GM19397 (cell line): Measurements from ENCODE around the gene F13A1.

Experiments used
- ATAC-seq: cut with Tn5 transposase; IDR thresholded peaks from one replicate; pipeline ENCODE4 v1.9.1; 2021; ENCODE audit warnings: mild to moderate bottlenecking, moderate library complexity; ENCODE audit not compliant: unreplicated experiment

Gene F13A1

GRCh38 chr6:6199678-6200077 is 120.8 kb downstream of the F13A1 start:
- ATAC-seq: no peak

GRCh38 chr6:6196762-6197161 is 123.7 kb downstream of the F13A1 start:
- no peak for ATAC-seq

GRCh38 chr6:6195080-6195479 is 125.4 kb downstream of the F13A1 start:
- no peak for ATAC-seq

- ATAC-seq: no peak
Observed at GRCh38 chr6:6193221-6193745, 127.2 kb downstream of the F13A1 start.

GRCh38 chr6:6191909-6192308 is 128.6 kb downstream of the F13A1 start:
- no peak for ATAC-seq

GRCh38 chr6:6191476-6191875 is 129.0 kb downstream of the F13A1 start:
- no peak for ATAC-seq

- no peak for ATAC-seq
Observed at GRCh38 chr6:6180684-6181083, 139.8 kb downstream of the F13A1 start.

- no peak for ATAC-seq
Observed at GRCh38 chr6:6179858-6180623, 140.4 kb downstream of the F13A1 start.

GRCh38 chr6:6178795-6179194 is 141.7 kb downstream of the F13A1 start:
- ATAC-seq: no peak

GRCh38 chr6:6177754-6178153 is 142.7 kb downstream of the F13A1 start:
- no peak for ATAC-seq

- no peak for ATAC-seq
Observed at GRCh38 chr6:6176586-6177228, 143.8 kb downstream of the F13A1 start.

- no peak for ATAC-seq
Observed at GRCh38 chr6:6176127-6176526, 144.3 kb downstream of the F13A1 start.

- no peak for ATAC-seq
Observed at GRCh38 chr6:6169141-6169540, 151.3 kb downstream of the F13A1 start.

GRCh38 chr6:6166064-6166463 is 154.4 kb downstream of the F13A1 start:
- no peak for ATAC-seq

- no peak for ATAC-seq
Observed at GRCh38 chr6:6164367-6164766, 156.1 kb downstream of the F13A1 start.

- no peak for ATAC-seq
Observed at GRCh38 chr6:6154335-6154734, 166.1 kb downstream of the F13A1 start.

- no peak for ATAC-seq
Observed at GRCh38 chr6:6152060-6152459, 168.4 kb downstream of the F13A1 start.

- no peak for ATAC-seq
Observed at GRCh38 chr6:6148192-6148815, 172.2 kb downstream of the F13A1 start.

GRCh38 chr6:6131492-6132109 is 188.9 kb downstream of the F13A1 start:
- ATAC-seq: no peak

GRCh38 chr6:6125495-6125894 is 195.0 kb downstream of the F13A1 start:
- ATAC-seq: no peak

- ATAC-seq: no peak
Observed at GRCh38 chr6:6123803-6124202, 196.7 kb downstream of the F13A1 start.
